ENCODE results near the gene QRICH2. TPM values are rescaled to one million over a fixed set of nuclear protein-coding genes. Genes with fewer than 3 reads are reported as not detected.

Gene QRICH2
- total and polyA plus RNA-seq, 2 of the 4 experiments (the other 2 are of a cell fraction), result 4.3 to 4.8 TPM

- Histone ChIP-seq H3K23ac (ENCODE audit: low read depth, low read length) (no peak overlapping the region), H2BK15ac (ENCODE audit: low read depth, low read length) (no peak overlapping the region), H4K20me1 (ENCODE audit: insufficient read depth, low read length) (0 out of 2 replicates have a peak, but pooled peaks cover 3% of the 10 kb centered on the region), H3K4me2 (ENCODE audit: low read depth, low read length) (no peak overlapping the region), H3K9me1 (ENCODE audit: insufficient read depth, low read length) (peaks cover 7% of the 10 kb centered on the region; the same call in 1 of the 2 replicates), H3K79me1 (ENCODE audit: low read depth in 1 of 2, low read length in 2 of 2) (peaks cover 8 to 38% of the 10 kb centered on the region in 2 experiments; a peak in 3 of 4 replicates), H3K9ac (ENCODE audit: low read depth, low read length) (no peak overlapping the region), H2AFZ (replicated peaks; ENCODE audit: low read length, poor library complexity) (no peak overlapping the region), H3K18ac (ENCODE audit: low read depth, low read length) (no peak overlapping the region), H3K56ac (ENCODE audit: extremely low read depth, insufficient read depth, low read length) (no peak overlapping the region), H3K36me3 (ENCODE audit: control insufficient read depth, insufficient read depth, low read length) (peaks cover 25% of the 10 kb centered on the region), H4K8ac (ENCODE audit: low read depth in 2 of 2, low read length in 2 of 2) (no peak overlapping the region), H3K4me3 (ENCODE audit: insufficient read depth, low read depth, low read length) (no peak overlapping the region), H4K91ac (ENCODE audit: insufficient read depth, low read depth, low read length) (no peak overlapping the region), H3K27me3 (ENCODE audit: control insufficient read depth, insufficient read depth, low read length) (no peaks in the 10 kb centered on the region), H2BK20ac (ENCODE audit: low read depth, low read length) (no peak overlapping the region), H2AK5ac (ENCODE audit: low read depth, low read length) (no peak overlapping the region), H2AK9ac (replicated peaks; ENCODE audit: low read depth, low read length, poor library complexity) (no peak overlapping the region), H3K27ac (ENCODE audit: insufficient read depth, low read length) (no peak overlapping the region), H2BK120ac (ENCODE audit: low read depth, low read length) (no peak overlapping the region), H4K5ac (ENCODE audit: low read depth, low read length) (no peak overlapping the region), H3K4ac (ENCODE audit: low read depth, low read length) (no peak overlapping the region), H3K9me3 (ENCODE audit: control insufficient read depth, insufficient read depth, low read length) (no peaks in the 10 kb centered on the region), H3K14ac (replicated peaks; ENCODE audit: low read depth, low read length) (no peak overlapping the region), H2BK5ac (ENCODE audit: low read depth, low read length, poor library complexity, severe bottlenecking) (no peak overlapping the region), H3K4me1 (ENCODE audit: control insufficient read depth, insufficient read depth, low read length) (peaks cover 3% of the 10 kb centered on the region; the same call in 1 of the 2 replicates)
- in situ Hi-C loops (cut with MboI; ENCODE audit: low sequenced_read_pairs), result no loop called here
- dilution Hi-C loops (cut with HindIII; ENCODE audit: low sequenced_read_pairs, unreplicated experiment), result no loop called here
- BruUV-seq (replicated peaks), result no TSS peak
- TF ChIP-seq POLR2A (IDR thresholded peaks at IDR 0.05; ENCODE audit: low read depth, low read length) (no peak), MAZ (IDR thresholded peaks at IDR 0.05; ENCODE audit: borderline replicate concordance, low read depth, low read length) (no peak), RFX5 (IDR thresholded peaks at IDR 0.05; ENCODE audit: low read depth, low read length) (no peak), MAFK (IDR thresholded peaks at IDR 0.05; ENCODE audit: low read depth, low read length) (no peak), SMC3 (IDR thresholded peaks at IDR 0.05; ENCODE audit: low read depth, low read length) (no peak), MXI1 (IDR thresholded peaks at IDR 0.05; ENCODE audit: borderline replicate concordance, low read depth, low read length) (no peak), FOS (IDR thresholded peaks at IDR 0.05; ENCODE audit: low read depth, low read length) (no peak), CEBPB (IDR thresholded peaks at IDR 0.05; ENCODE audit: low read depth, low read length) (no peak), USF2 (IDR thresholded peaks at IDR 0.05; ENCODE audit: low read depth, low read length) (no peak), RAD21 (IDR thresholded peaks at IDR 0.05; ENCODE audit: low read length) (no peak), BHLHE40 (IDR thresholded peaks at IDR 0.05; ENCODE audit: low read depth, low read length) (no peak), CTCF (conservative IDR thresholded peaks at IDR 0.05; ENCODE audit: low read depth, low read length) (no peak), NFE2L2 (IDR thresholded peaks at IDR 0.05; ENCODE audit: low read depth, low read length) (no peak), CHD1 (IDR thresholded peaks at IDR 0.05; ENCODE audit: low read depth, low read length) (no peak), RCOR1 (IDR thresholded peaks at IDR 0.05; ENCODE audit: insufficient replicate concordance, low read length) (no peak), ELK1 (IDR thresholded peaks at IDR 0.05; ENCODE audit: borderline replicate concordance, low read depth, low read length) (no peak)
- no peak for ATAC-seq (ENCODE audit: low read depth)
- DNase-seq, result no peak
- 100% methylated on average over 2 of the region's 2 CpGs; no CpG with 5 or more reads in 1 of the 2 experiments for WGBS, 2 experiments (ENCODE audit: extremely low coverage in 2 of 2, insufficient read length in 1 of 2)
- ChIA-PET POLR2A (ENCODE audit: unreplicated experiment) (no interaction called here), CTCF (interaction anchor here (1.2 kb wide), 1 partner anchor 53 kb away, joined by 3 read pairs; no protein-coding TSS in a partner anchor)
- intact Hi-C loops (cut with micrococcal nuclease), result loop anchor here (10.0 kb wide), 1 partner anchor 137 kb away; the partner anchor contains the start of gene UBE2O
Measured at GRCh38 chr17:76317535-76317934, 9.5 kb upstream of the QRICH2 start.
